Gastroesophageal sphincter (tissue), 4 donors: ENCODE data around the gene GFAP. TPM values are rescaled to one million over a fixed set of nuclear protein-coding genes. Genes with fewer than 3 reads are reported as not detected.

Experiments
- ATAC-seq: fragments of 150-250 bp; one replicate; pipeline ENCODE4 v1.9.1; 2016; ENCODE audit warnings: mild to moderate bottlenecking, moderate library complexity
- H3K27ac ChIP-seq, 4 donors: fragments of 200-600 bp; sonication (generic) in 3 of 4; 1 replicate in 3 of 4; 2 replicates in 1 of 4; pipeline ENCODE4 v1.5.1; 2016 to 2019
- H3K27me3 ChIP-seq: fragments of 200-600 bp; sonication (generic); one replicate; pipeline ENCODE4 v1.5.1; 2019
- H3K36me3 ChIP-seq, 2 donors: fragments of 200-600 bp; sonication (generic); one replicate each; pipeline ENCODE4 v1.5.1; 2019; ENCODE audit warnings: control low read depth in 1 of 2
- H3K4me1 ChIP-seq, 3 donors: fragments of 200-600 bp; sonication (generic); 1 replicate in 2 of 3; 2 replicates in 1 of 3; pipeline ENCODE4 v1.5.1; 2016 to 2019; ENCODE audit warnings: control low read depth in 2 of 3
- H3K4me3 ChIP-seq, 2 donors: fragments of 200-600 bp; sonication (generic); one replicate each; pipeline ENCODE4 v1.5.1; 2019; ENCODE audit warnings: mild to moderate bottlenecking in 1 of 2, moderate library complexity in 1 of 2
- H3K9me3 ChIP-seq, 3 donors: fragments of 200-600 bp; sonication (generic); one replicate each; pipeline ENCODE4 v1.5.1; 2017 to 2019; ENCODE audit warnings: control low read depth in 2 of 3
- EP300 ChIP-seq: sonication (generic); formaldehyde crosslinking; IDR thresholded peaks from one replicate; pipeline ENCODE4 v1.6.1; 2017; ENCODE audit warnings: antibody characterized with exemption, mild to moderate bottlenecking
- POLR2A ChIP-seq, 2 donors: fragments of 450-650 bp; IDR thresholded peaks; one replicate each; pipeline ENCODE4 v1.6.1; 2017; ENCODE audit warnings: antibody characterized with exemption in 2 of 2, mild to moderate bottlenecking in 2 of 2, moderate library complexity in 1 of 2
- POLR2AphosphoS5 ChIP-seq: sonication (generic); formaldehyde crosslinking; IDR thresholded peaks from one replicate; pipeline ENCODE4 v1.6.1; 2017; ENCODE audit warnings: antibody characterized with exemption
- WGBS, 2 donors: methylation state at CpG; one replicate each; pipeline ENCODE4 v1.1.5; 2018; ENCODE audit warnings: low coverage in 1 of 2; 5-methylcytosine and 5-hydroxymethylcytosine counted together
- total RNA-seq, 4 donors: library from RNA; depleted of rRNA; stranded (reverse); fragments of >200 nt; gene quantifications; one replicate each; pipeline ENCODE4 v1.1.0, GENCODE V29; 2016
- TF ChIP-seq, protein P1 (sequence below), 4 experiments: fragments of 200-600 bp in 2 of 4; fragments of 450-650 bp in 2 of 4; sonication (generic) in 1 of 4; IDR thresholded peaks; one replicate each; pipeline ENCODE4 v1.5.1; 2017 to 2019; ENCODE audit warnings: antibody characterized with exemption in 4 of 4, mild to moderate bottlenecking in 2 of 4, moderate library complexity in 2 of 4

GFAP gene
- total RNA-seq, 4 donors from 2014 or later = 0.77 to 3.8 (median 1.1) TPM; not detected in 1

DNA sequence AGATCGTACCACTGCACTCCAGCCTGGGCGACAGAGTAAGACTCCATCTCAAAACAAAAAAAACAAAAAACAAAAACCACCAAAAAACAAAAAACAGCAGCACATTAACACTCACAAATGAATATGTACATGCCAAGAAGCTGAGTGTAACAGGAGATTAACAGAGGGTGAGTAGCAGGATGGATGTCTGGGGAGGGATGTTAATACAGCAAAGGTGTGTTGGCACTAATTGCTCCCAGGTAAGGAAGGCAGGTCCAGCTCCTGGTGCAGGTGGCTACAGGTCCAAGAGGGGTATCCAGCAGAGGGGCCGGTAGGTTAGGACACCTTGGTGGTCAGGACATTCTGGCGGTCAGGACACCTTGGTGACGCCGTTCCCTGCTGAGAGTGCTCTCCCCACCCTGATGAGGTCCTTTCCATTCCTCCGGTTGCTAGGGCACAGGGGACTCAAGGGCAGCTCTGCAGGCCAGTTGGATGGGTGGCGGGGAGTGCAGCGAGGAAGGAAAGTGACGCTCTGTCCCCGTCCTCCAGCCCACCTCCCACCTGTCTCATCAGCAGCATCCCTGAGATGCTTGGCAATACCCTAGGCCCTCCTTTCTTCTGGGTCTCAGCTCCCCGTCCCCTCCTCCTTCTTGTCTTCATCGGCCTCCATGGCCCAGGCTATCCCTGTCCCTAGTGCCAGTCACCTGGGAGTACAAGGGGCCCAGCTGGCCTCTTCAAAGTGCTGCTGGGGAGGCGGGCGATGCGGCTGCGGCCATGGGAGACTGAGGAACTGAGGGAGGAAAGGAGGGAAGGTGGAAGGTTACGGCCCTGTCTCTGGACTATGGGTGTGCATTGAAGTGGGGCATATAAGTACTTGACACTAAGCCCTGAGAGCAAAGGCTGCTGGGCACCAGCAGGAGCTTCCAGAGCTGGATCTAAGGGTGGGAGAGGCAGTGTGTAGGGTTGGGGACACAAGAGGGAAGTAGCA is 10.7 kb upstream of the GFAP start:
- Histone ChIP-seq H3K4me1 (no peaks in the 10 kb centered on the region), H3K9me3 (no peaks in the 10 kb centered on the region), H3K4me3 (no peak overlapping the region), H3K36me3 (no peaks in the 10 kb centered on the region), H3K27ac (no peak overlapping the region), H3K27me3 (no peaks in the 10 kb centered on the region)
- 79 to 85% methylated on average over 4 to 7 of the region's 18 CpGs for WGBS, 2 donors
- no peak for TF ChIP-seq EP300
- ATAC-seq = no peak

DNA sequence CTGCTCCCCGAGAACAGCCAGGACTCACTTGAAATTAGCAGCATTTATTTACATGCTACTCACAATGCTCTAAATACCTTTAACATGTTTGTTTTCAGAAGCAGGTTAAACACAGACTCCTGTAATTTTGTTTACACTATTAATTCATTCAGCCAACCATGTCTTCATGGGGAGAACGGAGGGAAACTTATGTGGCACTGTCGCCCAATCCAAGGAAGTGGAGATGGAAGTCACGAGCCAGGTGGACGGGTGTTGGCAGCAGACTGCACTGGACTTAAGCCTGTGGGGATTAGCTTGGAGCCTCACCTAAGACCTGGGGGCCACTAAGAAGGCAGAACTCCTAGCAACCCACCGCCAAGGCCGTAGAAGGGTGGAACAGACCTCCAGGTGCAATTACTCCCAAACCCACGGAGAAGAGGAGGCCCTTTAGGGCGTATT is 8.8 kb upstream of the GFAP start:
- Histone ChIP-seq H3K36me3 (no peaks in the 10 kb centered on the region), H3K4me3 (no peak overlapping the region), H3K27me3 (no peaks in the 10 kb centered on the region), H3K9me3 (no peaks in the 10 kb centered on the region), H3K4me1 (peaks cover 0 to 7% (median 0%) of the 10 kb centered on the region in 3 donors), H3K27ac (no peak overlapping the region)
- ATAC-seq = no peak
- TF ChIP-seq EP300 (no peak), POLR2AphosphoS5 (no peak), POLR2A (IDR thresholded peaks at IDR 0.05) (no peak)
- TF ChIP-seq, protein P1, sequence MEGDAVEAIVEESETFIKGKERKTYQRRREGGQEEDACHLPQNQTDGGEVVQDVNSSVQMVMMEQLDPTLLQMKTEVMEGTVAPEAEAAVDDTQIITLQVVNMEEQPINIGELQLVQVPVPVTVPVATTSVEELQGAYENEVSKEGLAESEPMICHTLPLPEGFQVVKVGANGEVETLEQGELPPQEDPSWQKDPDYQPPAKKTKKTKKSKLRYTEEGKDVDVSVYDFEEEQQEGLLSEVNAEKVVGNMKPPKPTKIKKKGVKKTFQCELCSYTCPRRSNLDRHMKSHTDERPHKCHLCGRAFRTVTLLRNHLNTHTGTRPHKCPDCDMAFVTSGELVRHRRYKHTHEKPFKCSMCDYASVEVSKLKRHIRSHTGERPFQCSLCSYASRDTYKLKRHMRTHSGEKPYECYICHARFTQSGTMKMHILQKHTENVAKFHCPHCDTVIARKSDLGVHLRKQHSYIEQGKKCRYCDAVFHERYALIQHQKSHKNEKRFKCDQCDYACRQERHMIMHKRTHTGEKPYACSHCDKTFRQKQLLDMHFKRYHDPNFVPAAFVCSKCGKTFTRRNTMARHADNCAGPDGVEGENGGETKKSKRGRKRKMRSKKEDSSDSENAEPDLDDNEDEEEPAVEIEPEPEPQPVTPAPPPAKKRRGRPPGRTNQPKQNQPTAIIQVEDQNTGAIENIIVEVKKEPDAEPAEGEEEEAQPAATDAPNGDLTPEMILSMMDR (IDR thresholded peaks at IDR 0.05) = no peak
- WGBS, 2 donors = 65 to 80% methylated on average over 4 to 8 of the region's 9 CpGs

DNA sequence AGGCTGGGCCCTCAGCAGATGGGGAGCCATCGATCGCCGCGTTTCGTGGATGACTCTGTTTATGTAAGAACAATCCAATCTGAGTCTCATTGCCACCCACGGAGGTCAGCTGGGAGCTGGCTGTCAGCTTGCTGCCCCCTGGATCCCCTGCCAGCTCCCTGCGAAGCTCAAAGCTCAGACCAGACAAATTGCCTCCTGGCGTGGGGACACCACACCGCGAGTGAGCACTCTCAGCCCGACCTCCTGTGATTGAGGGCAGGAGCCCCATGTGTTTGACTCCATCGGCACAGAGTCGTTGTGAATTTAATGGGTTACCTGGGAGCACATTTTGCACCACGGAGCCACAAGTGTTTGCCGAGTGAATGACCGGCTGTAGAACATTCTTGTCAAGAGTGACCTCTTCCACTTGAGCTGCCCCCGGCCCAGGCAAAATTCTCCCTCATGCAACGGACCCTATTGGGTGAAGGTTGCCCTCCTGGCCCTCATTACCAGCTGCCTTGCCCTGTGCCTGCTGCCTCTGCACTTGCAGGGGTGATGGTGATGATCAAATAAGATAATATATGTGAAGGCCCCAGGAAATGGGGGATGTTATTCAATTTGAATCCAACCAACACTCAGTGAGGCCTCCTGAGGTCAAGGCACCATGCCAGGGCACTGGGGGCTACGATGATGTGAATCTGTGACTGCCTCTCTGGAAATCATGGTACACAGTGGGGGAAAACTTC is 7.6 kb upstream of the GFAP start:
- no peak for TF ChIP-seq POLR2AphosphoS5
- no peak for TF ChIP-seq EP300
- TF ChIP-seq POLR2A (IDR thresholded peaks at IDR 0.05) = no peak
- TF ChIP-seq, protein P1 (IDR thresholded peaks at IDR 0.05) = no peak
- H3K4me3 ChIP-seq = no peak overlapping the region
- no peaks in the 10 kb centered on the region for H3K9me3 ChIP-seq
- no peaks in the 10 kb centered on the region for H3K27me3 ChIP-seq
- H3K36me3 ChIP-seq = no peaks in the 10 kb centered on the region
- no peak for ATAC-seq
- peaks cover 0 to 9% (median 0%) of the 10 kb centered on the region in 3 donors for H3K4me1 ChIP-seq
- 89% methylated on average over 5 of the region's 19 CpGs; no CpG with 5 or more reads in 1 of the 2 donors for WGBS, 2 donors
- H3K27ac ChIP-seq = no peak overlapping the region

DNA sequence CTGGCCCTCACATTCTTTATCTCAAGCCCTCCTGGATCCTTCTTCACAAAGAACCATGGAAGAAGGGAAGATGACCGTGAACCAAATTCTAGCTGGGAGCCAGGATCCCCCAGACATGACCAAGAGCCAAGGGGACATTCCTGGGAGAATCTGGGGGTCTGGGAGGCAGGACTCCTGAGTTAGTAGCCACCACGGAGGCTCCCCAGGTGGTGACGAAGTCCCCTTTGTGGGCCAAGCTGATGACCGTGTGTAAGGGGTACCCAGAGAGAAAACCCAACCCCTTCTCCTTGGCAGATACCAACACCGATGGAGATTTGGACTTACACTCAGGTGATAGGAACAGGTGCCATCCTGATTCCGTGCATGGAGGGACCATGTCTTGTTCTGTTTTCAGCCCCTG is 6.8 kb upstream of the GFAP start:
- ATAC-seq = no peak
- WGBS, 2 donors = 100% methylated on average over 1 of the region's 6 CpGs
- Histone ChIP-seq H3K4me1 (peaks cover 0 to 16% (median 4%) of the 10 kb centered on the region in 3 donors), H3K9me3 (no peaks in the 10 kb centered on the region), H3K27ac (no peak overlapping the region), H3K4me3 (no peak overlapping the region), H3K36me3 (no peaks in the 10 kb centered on the region), H3K27me3 (no peaks in the 10 kb centered on the region)
- no peak for TF ChIP-seq POLR2A (IDR thresholded peaks at IDR 0.05)
- TF ChIP-seq EP300 = no peak

DNA sequence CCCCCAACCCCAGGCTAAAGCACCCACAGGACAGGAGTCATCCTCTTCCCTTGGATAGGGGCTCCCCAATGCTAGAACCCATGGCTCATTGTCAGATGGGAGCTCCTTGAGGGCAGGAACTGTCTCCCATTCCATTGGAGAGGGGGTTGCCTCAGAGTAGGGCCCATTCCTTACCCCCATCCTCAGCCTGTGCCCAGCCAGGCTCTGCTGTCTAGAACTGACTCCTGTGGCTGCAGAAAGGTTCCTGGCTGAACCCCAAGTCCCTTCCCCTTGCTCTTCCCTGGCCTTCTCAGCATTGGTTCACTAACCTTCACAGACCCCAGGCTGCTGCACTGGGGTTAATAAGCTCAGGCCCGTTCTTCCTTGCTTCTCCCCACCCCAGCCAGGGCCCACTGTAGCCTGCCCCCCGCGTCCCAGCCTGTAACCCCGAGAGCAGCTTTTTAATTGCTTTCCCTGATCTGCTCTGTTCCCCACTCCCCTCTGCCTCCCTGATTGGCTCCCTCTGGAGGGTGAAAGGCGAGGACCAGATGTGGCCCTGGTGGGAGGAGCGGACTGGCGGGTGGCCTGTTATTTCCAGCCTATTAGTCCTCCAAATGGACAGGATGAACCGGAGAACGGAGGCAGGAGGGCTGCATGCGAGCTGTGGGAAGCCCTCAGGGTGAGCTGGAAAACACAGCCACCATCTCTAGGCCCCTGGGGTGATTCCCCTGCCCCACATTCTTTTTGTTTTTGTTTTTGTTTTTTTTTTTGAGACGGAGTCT is 6.0 kb upstream of the GFAP start:
- Histone ChIP-seq H3K36me3 (no peaks in the 10 kb centered on the region), H3K27ac (no peak overlapping the region), H3K9me3 (no peaks in the 10 kb centered on the region), H3K4me1 (peaks cover 0 to 25% (median 12%) of the 10 kb centered on the region in 3 donors), H3K27me3 (no peaks in the 10 kb centered on the region), H3K4me3 (no peak overlapping the region)
- TF ChIP-seq EP300 = no peak
- no peak for TF ChIP-seq POLR2AphosphoS5
- TF ChIP-seq POLR2A (IDR thresholded peaks at IDR 0.05) = no peak
- TF ChIP-seq, protein P1 (IDR thresholded peaks at IDR 0.05) = no peak
- 51 to 83% methylated on average over 5 to 7 of the region's 11 CpGs for WGBS, 2 donors
- no peak for ATAC-seq
